AG09309 (cell line): Measurements from ENCODE around the gene CD40LG.

Source experiments
- DNase-seq: peaks from one replicate; pipeline ENCODE4 v3.0.0-alpha.2; 2010; ENCODE audit warnings: low read depth
- H3K4me3 ChIP-seq: 2 replicates; pipeline ENCODE4 v1.5.1; 2011; ENCODE audit warnings: mild to moderate bottlenecking, low read depth, low read length, moderate library complexity; ENCODE audit not compliant: control insufficient read depth
- TF ChIP-seq, protein P1 (sequence below): IDR thresholded peaks from 2 replicates; pipeline ENCODE4 v1.5.1; 2011; ENCODE audit warnings: mild to moderate bottlenecking, low read depth, low read length, inconsistent platforms; ENCODE audit not compliant: insufficient read depth, control insufficient read depth; ENCODE audit errors: missing control alignments

CD40LG gene

GRCh38 chrX:136619899-136620505 lies 28.0 kb upstream of the CD40LG start:
- TF ChIP-seq, protein P1, sequence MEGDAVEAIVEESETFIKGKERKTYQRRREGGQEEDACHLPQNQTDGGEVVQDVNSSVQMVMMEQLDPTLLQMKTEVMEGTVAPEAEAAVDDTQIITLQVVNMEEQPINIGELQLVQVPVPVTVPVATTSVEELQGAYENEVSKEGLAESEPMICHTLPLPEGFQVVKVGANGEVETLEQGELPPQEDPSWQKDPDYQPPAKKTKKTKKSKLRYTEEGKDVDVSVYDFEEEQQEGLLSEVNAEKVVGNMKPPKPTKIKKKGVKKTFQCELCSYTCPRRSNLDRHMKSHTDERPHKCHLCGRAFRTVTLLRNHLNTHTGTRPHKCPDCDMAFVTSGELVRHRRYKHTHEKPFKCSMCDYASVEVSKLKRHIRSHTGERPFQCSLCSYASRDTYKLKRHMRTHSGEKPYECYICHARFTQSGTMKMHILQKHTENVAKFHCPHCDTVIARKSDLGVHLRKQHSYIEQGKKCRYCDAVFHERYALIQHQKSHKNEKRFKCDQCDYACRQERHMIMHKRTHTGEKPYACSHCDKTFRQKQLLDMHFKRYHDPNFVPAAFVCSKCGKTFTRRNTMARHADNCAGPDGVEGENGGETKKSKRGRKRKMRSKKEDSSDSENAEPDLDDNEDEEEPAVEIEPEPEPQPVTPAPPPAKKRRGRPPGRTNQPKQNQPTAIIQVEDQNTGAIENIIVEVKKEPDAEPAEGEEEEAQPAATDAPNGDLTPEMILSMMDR = no peak
- H3K4me3 ChIP-seq = no peak overlapping the region
- no peak for DNase-seq

DNA sequence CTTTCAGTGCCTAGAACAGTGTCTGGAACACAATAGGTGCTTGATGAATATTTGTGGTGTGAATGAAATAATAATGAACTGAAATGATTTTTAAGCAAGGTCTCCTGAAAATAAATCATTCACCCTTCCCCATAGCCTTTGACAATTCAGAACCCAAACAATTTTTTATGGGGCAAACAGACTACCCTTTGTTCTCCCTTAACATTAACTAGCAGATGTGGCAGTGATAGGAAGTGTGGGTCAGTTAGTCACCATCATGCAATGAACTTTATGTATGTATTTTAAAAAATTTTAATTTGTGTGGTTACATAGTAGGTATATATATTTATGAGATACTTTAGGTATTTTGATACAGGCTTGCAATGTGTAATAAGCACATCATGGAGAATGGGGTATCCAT lies 27.2 kb upstream of the CD40LG start:
- no peak overlapping the region for H3K4me3 ChIP-seq
- DNase-seq = no peak
- TF ChIP-seq, protein P1 = no peak

DNA sequence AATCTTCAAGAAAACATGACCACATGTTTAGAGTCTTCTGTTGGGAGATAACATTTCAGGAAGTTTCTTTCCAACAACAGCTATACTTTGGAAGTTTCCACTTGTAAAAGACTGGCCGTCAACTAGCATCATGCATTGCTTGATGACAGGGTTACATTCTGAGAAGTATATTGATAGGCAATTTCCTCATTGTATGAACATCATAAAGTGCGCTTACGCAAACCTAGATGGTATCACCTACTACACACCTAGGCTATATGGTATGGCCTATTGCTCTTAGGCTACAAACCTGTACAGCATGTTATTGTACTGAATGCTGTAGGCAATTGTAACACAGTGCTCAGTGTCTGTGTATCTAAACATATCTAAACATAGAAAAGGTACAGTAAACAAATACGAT lies 25.4 kb upstream of the CD40LG start:
- DNase-seq = no peak
- H3K4me3 ChIP-seq = no peak overlapping the region
- TF ChIP-seq, protein P1 = no peak

GRCh38 chrX:136623396-136623795 lies 24.6 kb upstream of the CD40LG start:
- no peak overlapping the region for H3K4me3 ChIP-seq
- TF ChIP-seq, protein P1 = no peak
- no peak for DNase-seq

DNA sequence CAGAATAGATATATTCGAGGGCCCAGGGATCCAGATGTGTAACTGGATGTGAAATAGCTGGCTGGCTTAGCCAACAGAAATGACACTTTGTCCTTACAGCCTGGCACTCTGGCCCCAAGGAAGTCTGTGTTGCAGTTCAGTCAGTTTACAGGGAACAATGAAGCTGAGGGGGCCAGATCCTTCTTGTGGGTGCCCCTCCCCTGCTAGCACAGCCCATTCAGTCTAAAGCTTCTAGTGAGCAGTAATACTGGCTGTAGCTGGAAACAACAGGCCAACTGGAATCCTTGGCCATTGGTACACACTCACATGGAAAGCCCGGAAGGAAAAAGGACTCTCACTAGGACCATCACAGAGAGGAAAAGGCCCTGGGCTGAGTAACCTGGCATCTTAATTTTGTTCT lies 22.7 kb upstream of the CD40LG start:
- no peak for DNase-seq
- TF ChIP-seq, protein P1 = no peak
- no peak overlapping the region for H3K4me3 ChIP-seq

DNA sequence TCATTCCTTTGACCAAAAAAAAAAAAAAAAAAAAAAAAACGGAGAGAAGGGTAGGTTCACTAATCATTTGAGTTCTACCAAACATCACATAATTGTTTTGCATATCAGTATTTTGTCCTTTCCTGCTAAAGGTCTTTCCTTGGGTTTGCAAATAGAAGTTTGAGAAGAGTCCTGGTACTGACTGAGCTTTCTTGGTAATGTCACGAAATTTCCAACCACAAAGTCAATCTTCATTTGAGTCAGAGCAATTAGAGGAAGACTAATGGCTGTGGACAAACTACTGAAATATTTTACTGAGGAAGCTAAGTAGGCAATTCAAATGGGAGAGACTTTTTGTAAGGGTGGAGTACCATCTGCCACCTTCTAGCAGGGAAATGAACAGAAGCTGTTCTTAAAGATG lies 21.7 kb upstream of the CD40LG start:
- no peak for DNase-seq
- TF ChIP-seq, protein P1 = no peak
- no peak overlapping the region for H3K4me3 ChIP-seq

GRCh38 chrX:136626891-136627290 lies 21.1 kb upstream of the CD40LG start:
- DNase-seq = no peak
- H3K4me3 ChIP-seq = no peak overlapping the region
- TF ChIP-seq, protein P1 = no peak
